Glomerular endothelial cell (primary cell): ENCODE measurements around the gene CCDC69. TPM values are rescaled to one million over a fixed set of nuclear protein-coding genes. Genes with fewer than 3 reads are reported as not detected.

Experiments used
- DNase-seq: peaks from one replicate; pipeline ENCODE4 v3.0.0-alpha.2; 2011; ENCODE audit warnings: low read depth, low spot score; ENCODE audit errors: extremely low read depth
- total RNA-seq: library from RNA; depleted of rRNA; stranded (reverse); fragments of >200 nt; gene quantifications from 2 replicates; pipeline ENCODE4 v1.2.3, GENCODE V29; 2015

Gene CCDC69
- total RNA-seq, 1 donor from 2014 or later = 10.6 TPM

- no peak for DNase-seq
Observed at GRCh38 chr5:151150471-151151262, 73.2 kb downstream of the CCDC69 start.

DNA sequence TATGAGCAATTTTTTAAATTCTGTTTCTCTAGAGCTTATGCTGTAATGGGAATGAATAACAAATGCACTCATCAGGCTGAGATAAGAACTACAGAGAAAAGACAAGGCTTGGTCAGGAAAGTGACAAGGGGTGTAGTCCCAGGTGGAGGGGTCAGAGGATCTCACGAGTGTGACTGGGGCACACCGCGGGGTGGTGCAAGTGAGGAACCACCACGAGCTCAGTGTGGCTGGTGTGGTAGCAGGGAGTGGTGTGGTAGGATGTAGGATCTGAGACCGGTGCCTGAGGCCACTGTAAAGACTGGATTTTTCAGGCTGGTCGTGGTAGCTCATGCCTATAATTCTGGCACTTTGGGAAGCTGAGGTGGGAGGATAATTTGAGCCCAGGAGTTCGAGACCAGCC is 75.3 kb downstream of the CCDC69 start:
- no peak for DNase-seq

DNA sequence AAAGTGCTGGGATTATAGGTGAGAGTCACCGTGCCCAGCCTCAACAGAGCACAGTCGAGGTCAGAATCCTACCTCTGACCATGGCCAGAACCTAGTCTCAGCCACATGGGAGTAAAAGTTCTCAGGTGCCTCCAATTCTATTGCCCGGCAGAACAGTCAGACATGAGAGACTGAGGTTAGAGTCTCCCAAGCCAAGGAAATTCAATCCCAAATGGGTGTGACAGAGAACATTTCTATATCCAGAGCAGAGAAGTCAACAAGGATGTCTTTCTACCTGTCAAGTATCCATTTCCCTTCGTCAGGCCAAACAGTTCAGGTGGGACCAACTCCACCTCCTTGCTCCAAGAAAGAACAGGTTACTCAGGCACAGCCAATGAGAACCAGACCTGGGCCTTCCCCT is 76.9 kb downstream of the CCDC69 start:
- no peak for DNase-seq

- no peak for DNase-seq
Observed at GRCh38 chr5:151146061-151146460, 77.8 kb downstream of the CCDC69 start.

GRCh38 chr5:151144922-151145321 is 79.0 kb downstream of the CCDC69 start:
- no peak for DNase-seq

GRCh38 chr5:151144275-151144674 is 79.6 kb downstream of the CCDC69 start:
- DNase-seq = no peak

GRCh38 chr5:151143645-151144044 is 80.2 kb downstream of the CCDC69 start:
- no peak for DNase-seq

DNA sequence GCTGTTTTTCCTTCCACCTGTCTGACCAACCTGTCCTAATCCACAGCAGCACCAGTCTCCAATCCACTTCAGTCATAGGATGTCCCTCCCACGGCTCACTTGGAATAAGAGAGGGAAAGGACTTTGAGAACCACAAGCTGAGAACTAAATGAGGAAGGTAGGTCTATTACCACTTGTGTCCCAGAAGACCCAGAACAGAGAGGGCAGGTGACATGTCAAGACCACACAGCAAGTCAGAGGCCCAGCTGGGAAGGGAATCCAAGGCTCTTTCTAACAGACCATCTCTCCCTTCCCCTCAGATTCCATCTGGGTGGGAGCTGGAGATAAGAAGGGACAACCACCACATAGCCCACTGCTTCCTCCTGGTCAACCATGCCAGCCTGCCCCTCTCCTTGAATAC is 81.0 kb downstream of the CCDC69 start:
- DNase-seq = no peak

GRCh38 chr5:151141535-151141934 is 82.4 kb downstream of the CCDC69 start:
- DNase-seq = no peak

DNA sequence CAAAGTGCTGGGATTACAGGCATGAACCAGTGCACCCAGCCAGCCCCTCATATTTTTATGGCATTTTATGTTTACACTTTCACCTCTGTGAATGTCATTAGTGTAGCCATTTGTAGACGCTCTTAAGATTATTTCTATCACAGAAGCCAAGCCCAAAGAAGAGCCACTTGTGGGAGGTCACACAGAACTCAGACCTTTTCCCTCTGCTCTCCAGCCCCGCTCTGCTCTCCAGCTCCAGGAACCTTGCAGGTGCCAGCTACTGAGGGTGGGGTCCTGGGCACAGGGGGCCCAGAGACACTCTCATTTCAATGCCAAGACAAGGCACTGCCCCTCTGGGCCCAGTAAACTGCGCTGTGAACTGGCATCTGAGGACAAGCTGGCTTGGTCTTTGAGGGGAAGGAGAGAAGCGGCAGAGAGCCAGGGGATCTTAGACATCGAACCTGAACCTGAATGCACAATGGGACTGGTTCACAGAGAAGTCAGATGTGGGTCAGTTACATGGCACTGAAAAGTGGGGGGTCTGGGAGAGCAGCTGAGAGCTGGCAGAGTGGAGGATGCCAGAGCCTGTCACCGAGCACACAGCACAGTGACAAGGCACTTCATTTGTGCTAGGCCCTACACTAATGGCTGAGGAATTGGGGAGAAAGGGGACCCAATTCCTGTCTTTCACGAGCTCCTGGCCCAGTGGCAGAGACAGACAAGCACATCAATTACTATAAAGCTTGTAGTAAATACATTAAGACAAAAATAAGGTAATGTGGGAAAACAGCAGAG is 83.0 kb downstream of the CCDC69 start:
- no peak for DNase-seq

DNA sequence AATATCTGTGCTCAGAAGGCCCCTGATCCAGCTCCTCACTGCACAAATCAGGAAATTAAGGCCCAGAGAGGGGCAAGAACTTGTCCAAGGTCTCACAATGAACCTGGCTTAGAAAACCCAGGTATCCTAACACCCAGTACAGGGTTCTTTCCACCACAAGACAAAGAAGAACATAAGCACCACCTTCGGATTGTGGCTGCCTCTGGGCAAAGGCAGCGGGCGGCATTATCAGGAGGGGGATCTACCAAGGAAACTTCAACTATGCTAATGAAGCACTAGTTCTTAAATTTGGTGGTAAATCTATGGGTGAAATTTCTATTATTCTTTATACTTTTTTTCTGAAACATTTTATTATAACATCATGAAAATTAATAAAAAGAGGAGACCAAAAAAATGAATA is 84.2 kb downstream of the CCDC69 start:
- DNase-seq = no peak

GRCh38 chr5:151139015-151139414 is 84.9 kb downstream of the CCDC69 start:
- no peak for DNase-seq

DNA sequence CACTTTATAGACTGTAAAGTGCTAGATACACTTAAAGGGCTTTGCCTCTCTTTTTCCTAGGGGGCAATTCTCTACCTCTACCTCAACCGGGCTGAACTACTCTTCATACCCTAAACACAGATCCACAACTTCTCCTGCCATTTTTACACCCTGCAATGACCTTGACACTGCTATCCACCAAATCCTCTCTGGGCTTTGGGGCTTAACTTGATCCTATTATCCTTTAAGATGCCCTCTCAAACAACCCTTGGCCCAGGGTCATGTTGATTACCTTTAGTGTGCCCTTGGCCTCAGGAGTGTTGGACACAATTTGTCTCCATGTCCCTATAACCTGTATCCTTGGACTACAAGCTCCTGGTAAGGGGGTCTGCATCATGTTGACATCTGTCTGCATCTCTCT is 85.8 kb downstream of the CCDC69 start:
- no peak for DNase-seq

DNA sequence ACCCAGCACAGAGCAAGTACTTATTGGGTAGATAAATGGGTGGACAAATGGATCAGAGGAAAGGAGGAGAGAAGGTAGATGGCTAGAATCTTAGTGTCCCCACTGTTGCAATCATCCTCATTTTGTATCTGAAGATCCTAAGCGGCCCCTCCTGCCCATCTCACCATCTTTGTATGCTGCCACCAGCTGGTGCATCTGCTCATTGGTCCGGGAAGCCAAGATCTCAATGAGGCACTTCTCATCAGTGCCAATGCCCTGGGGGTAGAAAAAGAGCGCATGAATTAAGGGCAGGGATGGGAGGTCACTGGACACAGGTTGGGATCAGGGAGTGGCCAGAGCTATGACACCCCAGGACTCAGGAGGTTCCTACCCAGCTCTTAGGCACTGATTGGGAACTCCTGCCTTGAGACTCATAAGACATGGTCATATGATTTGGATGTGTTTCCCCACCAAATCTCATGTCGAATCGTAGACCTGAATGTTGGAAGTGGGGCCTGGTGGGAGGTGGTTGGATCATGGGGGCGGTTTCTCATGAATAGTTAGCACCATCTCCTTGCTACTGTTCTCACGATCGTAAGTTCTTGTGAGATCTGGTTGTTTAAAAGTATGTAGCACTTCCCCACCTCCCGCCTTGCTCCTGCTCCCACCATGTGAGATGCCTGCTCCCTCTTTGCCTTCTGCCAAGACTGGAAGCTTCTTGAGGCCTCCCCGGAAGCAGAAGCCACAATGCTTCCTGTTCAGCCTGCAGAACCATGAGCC is 86.6 kb downstream of the CCDC69 start:
- no peak for DNase-seq

- DNase-seq = no peak
Observed at GRCh38 chr5:151134228-151134627, 89.7 kb downstream of the CCDC69 start.

- no peak for DNase-seq
Observed at GRCh38 chr5:151132963-151133362, 90.9 kb downstream of the CCDC69 start.

Other genes starting within 250 kb of the CCDC69 start
- 0.34 and 2.8 TPM in 2 replicates for gene GPX3, start 203.5 kb downstream of the CCDC69 start, total RNA-seq
- gene TNIP1, start 143.1 kb downstream of the CCDC69 start, total RNA-seq = 146 and 221 TPM in 2 replicates
- gene ANXA6, start 66.3 kb downstream of the CCDC69 start, total RNA-seq = 329 and 338 TPM in 2 replicates
- gene GM2A, start 29.1 kb upstream of the CCDC69 start, total RNA-seq = 38.4 and 43.3 TPM in 2 replicates
- not detected in 2 replicates for gene SLC36A3, start 79.7 kb upstream of the CCDC69 start, total RNA-seq
- not detected in 2 replicates for gene SLC36A2, start 123.5 kb upstream of the CCDC69 start, total RNA-seq
- gene SLC36A1, start 223.5 kb upstream of the CCDC69 start, total RNA-seq = 7.2 and 9.1 TPM in 2 replicates